Renal cortical epithelial cell (primary cell): ENCODE data around the gene PRR13. TPM values are rescaled to one million over a fixed set of nuclear protein-coding genes. Genes with fewer than 3 reads are reported as not detected.
"Not testable (repeated sequence)": the region's sequence is repeated elsewhere in the genome, so short reads cannot be mapped to it uniquely, and the experiment has no call there.

Source experiments
- DNase-seq: peaks from one replicate; pipeline ENCODE4 v3.0.0-alpha.2; 2011; ENCODE audit warnings: low read depth
- total RNA-seq: library from RNA; depleted of rRNA; stranded (reverse); fragments of >200 nt; gene quantifications from 2 replicates; pipeline ENCODE4 v1.2.3, GENCODE V29; 2014

PRR13 gene
- total RNA-seq, 1 donor from 2014 or later: 45.1 TPM

- DNase-seq: not testable (repeated sequence)
These were observed 6.2 kb upstream of the PRR13 start for GRCh38 chr12:53435326-53435725.

- not testable (repeated sequence) for DNase-seq
These were observed 2.0 kb upstream of the PRR13 start for GRCh38 chr12:53439582-53439981.

- DNase-seq: peak; percentile 70
These were observed 2.4 kb downstream of the PRR13 start for GRCh38 chr12:53443955-53444354.

GRCh38 chr12:53444593-53445325 is 3.2 kb downstream of the PRR13 start:
- not testable (repeated sequence) for DNase-seq

GRCh38 chr12:53450936-53451335 is 9.4 kb downstream of the PRR13 start:
- DNase-seq: no peak

GRCh38 chr12:53451661-53452158 is 10.2 kb downstream of the PRR13 start, which contains the start of gene PCBP2:
PCBP2 (plus strand) TSS chr12:53452102; CDS start chr12:53454801, 2,699 bp downstream.
- peak; percentile 97 for DNase-seq

- DNase-seq: peak; percentile 53
These were observed 10.9 kb downstream of the PRR13 start for GRCh38 chr12:53452159-53453077.

- DNase-seq: no peak
These were observed 12.6 kb downstream of the PRR13 start for GRCh38 chr12:53453953-53454640.

- no peak for DNase-seq
These were observed 13.2 kb downstream of the PRR13 start for GRCh38 chr12:53454707-53455106.

GRCh38 chr12:53456654-53457366 is 15.3 kb downstream of the PRR13 start:
- no peak for DNase-seq

- no peak for DNase-seq
These were observed 17.6 kb downstream of the PRR13 start for GRCh38 chr12:53459097-53459496.

GRCh38 chr12:53461059-53461458 is 19.5 kb downstream of the PRR13 start:
- no peak for DNase-seq

GRCh38 chr12:53461591-53461990 is 20.1 kb downstream of the PRR13 start:
- no peak for DNase-seq

- no peak for DNase-seq
These were observed 21.4 kb downstream of the PRR13 start for GRCh38 chr12:53462935-53463334.

GRCh38 chr12:53463802-53464560 is 22.4 kb downstream of the PRR13 start:
- DNase-seq: no peak

- no peak for DNase-seq
These were observed 23.3 kb downstream of the PRR13 start for GRCh38 chr12:53464685-53465418.

GRCh38 chr12:53465679-53466078 is 24.1 kb downstream of the PRR13 start:
- no peak for DNase-seq

GRCh38 chr12:53466640-53467039 is 25.1 kb downstream of the PRR13 start:
- DNase-seq: no peak

GRCh38 chr12:53467082-53467481 is 25.5 kb downstream of the PRR13 start:
- no peak for DNase-seq

GRCh38 chr12:53467880-53468279 is 26.3 kb downstream of the PRR13 start:
- no peak for DNase-seq
